Measurements from ENCODE around the gene FANCI.

Gene FANCI

GRCh38 chr15:89243691-89244573, at the start of gene FANCI:
TSS of gene FANCI (plus strand) at chr15:89243979. CDS start at chr15:89247648, 3,669 bp downstream.
- peak; percentile 93 for DNase-seq (ENCODE audit: low read depth in 2 of 2, low spot score in 1 of 2)

GRCh38 chr15:89194608-89195007, 49.2 kb upstream of the FANCI start:
- no peak for DNase-seq (ENCODE audit: low read depth in 2 of 2, low spot score in 1 of 2)

DNA sequence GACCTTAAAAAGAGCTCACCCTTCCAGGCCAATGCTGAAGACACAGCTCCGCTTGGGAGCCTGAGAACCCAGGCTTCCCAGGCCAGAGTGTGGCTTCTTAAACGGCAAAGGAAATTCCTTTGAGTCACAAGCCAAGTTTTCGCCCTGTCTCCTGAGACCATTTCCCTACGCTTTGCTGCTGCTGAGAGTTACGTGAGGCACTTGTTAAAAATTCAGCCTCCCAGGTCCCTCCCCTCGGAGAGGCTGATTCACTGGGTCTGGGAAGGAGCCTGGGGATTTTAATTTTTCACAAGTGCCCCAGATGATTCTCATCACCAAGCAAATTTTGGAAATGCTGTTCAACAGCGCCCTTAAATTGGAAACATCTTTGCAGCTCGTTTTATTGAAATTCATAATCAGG, 47.9 kb upstream of the FANCI start:
- DNase-seq (ENCODE audit: low read depth in 2 of 2, low spot score in 1 of 2) = no peak

DNA sequence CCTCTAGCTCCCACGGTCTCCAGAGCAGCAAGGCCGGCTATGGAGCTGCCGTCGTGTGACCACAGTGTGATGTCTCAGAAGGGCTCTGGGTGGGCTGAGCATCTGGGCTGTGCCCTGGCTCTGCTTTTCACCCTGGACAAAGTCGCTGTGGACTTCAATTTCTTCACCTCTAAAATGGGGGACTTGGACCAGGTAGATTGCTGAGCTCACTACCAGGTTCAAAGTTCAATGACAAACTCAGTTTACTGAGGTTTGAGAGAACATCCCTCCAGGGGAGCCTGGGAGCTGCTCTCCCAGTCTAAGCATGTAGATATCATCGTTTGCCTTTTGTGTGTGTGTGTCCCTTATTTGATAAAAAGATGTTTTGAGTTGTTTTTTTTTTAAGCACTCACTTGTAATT, 47.5 kb upstream of the FANCI start:
- DNase-seq (ENCODE audit: low read depth in 2 of 2, low spot score in 1 of 2) = no peak

- no peak for DNase-seq (ENCODE audit: low read depth in 2 of 2, low spot score in 1 of 2)
Observed at GRCh38 chr15:89196994-89197393, 46.8 kb upstream of the FANCI start.

- DNase-seq (ENCODE audit: low read depth in 2 of 2, low spot score in 1 of 2) = no peak
Observed at GRCh38 chr15:89197503-89197971, 46.2 kb upstream of the FANCI start.

GRCh38 chr15:89198196-89198595, 45.6 kb upstream of the FANCI start:
- no peak for DNase-seq (ENCODE audit: low read depth in 2 of 2, low spot score in 1 of 2)

GRCh38 chr15:89198934-89199333, 44.8 kb upstream of the FANCI start:
- DNase-seq (ENCODE audit: low read depth in 2 of 2, low spot score in 1 of 2) = no peak

DNA sequence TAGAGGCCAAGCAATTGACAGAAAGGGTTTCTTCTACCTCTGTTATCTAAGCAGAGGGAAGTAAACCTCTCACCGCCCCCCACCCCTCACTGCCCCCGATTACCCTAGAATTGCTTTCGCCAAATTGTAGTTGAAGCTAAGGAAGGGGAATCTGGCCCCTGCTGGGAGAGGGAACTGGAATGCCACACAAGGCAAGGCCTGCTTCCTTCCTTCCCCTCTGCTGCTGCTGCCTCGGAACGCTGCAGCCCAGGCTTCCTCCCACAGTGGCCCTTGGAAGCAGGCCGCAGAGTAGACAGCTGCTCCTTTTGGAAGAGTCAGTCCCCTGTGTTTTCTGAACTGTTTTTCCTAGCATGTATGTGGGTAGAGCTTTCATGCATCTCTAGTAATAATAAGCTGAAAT, 44.0 kb upstream of the FANCI start:
- DNase-seq (ENCODE audit: low read depth in 2 of 2, low spot score in 1 of 2) = no peak

GRCh38 chr15:89200182-89200581, 43.6 kb upstream of the FANCI start:
- no peak for DNase-seq (ENCODE audit: low read depth in 2 of 2, low spot score in 1 of 2)

- no peak for DNase-seq (ENCODE audit: low read depth in 2 of 2, low spot score in 1 of 2)
Observed at GRCh38 chr15:89201465-89202005, 42.2 kb upstream of the FANCI start.

DNA sequence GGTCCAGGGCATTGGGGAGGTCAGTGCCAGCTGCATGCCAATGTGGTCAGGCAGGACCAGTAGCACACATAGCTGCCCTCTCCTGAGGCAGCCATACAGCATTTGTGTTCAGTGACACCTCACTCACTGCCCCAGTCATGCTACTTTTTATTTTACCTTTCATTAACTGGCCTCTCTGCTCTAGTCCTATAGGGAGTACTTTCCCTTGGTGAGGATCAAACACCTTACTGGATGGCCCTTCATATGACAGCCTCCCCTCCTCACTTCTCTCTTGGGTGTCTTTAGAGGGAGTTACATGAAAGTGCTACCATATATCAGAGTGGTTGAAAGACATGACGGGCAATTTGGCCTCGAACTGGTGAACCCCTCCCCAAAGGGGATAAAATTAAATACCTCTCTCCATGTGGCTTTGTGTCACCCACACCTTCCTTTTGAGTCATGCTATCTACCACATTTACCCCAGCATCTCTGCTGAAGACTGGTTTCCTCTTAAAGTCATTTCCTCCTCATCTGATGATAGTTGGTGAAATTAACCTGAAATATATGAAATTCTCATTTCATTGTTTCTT, 40.0 kb upstream of the FANCI start:
- no peak for DNase-seq (ENCODE audit: low read depth in 2 of 2, low spot score in 1 of 2)

GRCh38 chr15:89205991-89206585, 37.7 kb upstream of the FANCI start:
- no peak for DNase-seq (ENCODE audit: low read depth in 2 of 2, low spot score in 1 of 2)

- peak; percentile 40 for DNase-seq (ENCODE audit: low read depth in 2 of 2, low spot score in 1 of 2)
Observed at GRCh38 chr15:89206908-89207331, 36.9 kb upstream of the FANCI start.

GRCh38 chr15:89208256-89208655, 35.5 kb upstream of the FANCI start:
- no peak for DNase-seq (ENCODE audit: low read depth in 2 of 2, low spot score in 1 of 2)

DNA sequence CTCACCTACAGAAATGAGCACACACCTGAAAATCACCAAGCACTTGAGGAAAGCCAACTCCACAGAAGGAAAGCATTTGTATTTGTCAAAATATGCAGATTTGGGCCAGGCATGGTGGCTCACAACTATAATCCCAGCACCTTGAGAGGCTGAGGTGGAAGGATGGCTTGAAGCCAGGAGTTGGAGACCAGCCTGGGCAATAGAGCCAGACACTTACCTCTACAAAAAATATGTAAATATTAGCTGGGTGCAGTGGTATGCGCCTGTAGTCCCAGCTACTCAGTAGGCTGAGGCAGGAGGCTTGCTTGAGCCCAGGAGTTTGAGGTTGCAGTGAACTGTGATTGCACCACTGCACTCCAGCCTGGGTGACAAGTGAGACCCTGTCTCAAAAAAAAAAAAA, 34.7 kb upstream of the FANCI start:
- DNase-seq (ENCODE audit: low read depth in 2 of 2, low spot score in 1 of 2) = no peak

GRCh38 chr15:89211678-89212170, 32.1 kb upstream of the FANCI start:
- DNase-seq (ENCODE audit: low read depth in 2 of 2, low spot score in 1 of 2) = no peak

- no peak for DNase-seq (ENCODE audit: low read depth in 2 of 2, low spot score in 1 of 2)
Observed at GRCh38 chr15:89215627-89216026, 28.2 kb upstream of the FANCI start.

- DNase-seq (ENCODE audit: low read depth in 2 of 2, low spot score in 1 of 2) = no peak
Observed at GRCh38 chr15:89217031-89217430, 26.7 kb upstream of the FANCI start.

GRCh38 chr15:89217686-89218376, 25.9 kb upstream of the FANCI start:
- no peak for DNase-seq (ENCODE audit: low read depth in 2 of 2, low spot score in 1 of 2)

- DNase-seq (ENCODE audit: low read depth in 2 of 2, low spot score in 1 of 2) = no peak
Observed at GRCh38 chr15:89218531-89218930, 25.2 kb upstream of the FANCI start.

Data from stimulated activated CD8-positive, alpha-beta memory T cell treated with anti-CD3 and anti-CD28 coated beads, Interleukin-4, amount 100 ng/mL, for 1 hour (primary cell).